ENCODE measurements around the gene ARFIP1. TPM values are rescaled to one million over a fixed set of nuclear protein-coding genes. Genes with fewer than 3 reads are reported as not detected.

ARFIP1 gene
- 36.1 and 37.2 TPM in 2 replicates for total RNA-seq

GRCh38 chr4:152779513-152780266 is at the start of gene ARFIP1, which contains the start of gene TIGD4:
Gene ARFIP1 (plus strand): TSS chr4:152779954. CDS start chr4:152829634, 49,680 bp downstream.
Gene TIGD4 (minus strand): TSS chr4:152779730. CDS start chr4:152771004, 8,726 bp downstream.

GRCh38 chr4:152935631-152936445 is 156.1 kb downstream of the ARFIP1 start, which contains the start of gene FHDC1:
Gene FHDC1 (plus strand): TSS chr4:152936323. CDS start chr4:152943058, 6,735 bp downstream.

Other genes starting within 250 kb of the ARFIP1 start
- gene FBXW7, start 243.9 kb upstream of the ARFIP1 start, total RNA-seq: 80.9 and 123 TPM in 2 replicates
- 4.5 and 7.8 TPM in 2 replicates for gene TMEM154, start 100.0 kb upstream of the ARFIP1 start, total RNA-seq
- gene TIGD4, start 224 bp upstream of the ARFIP1 start, total RNA-seq: 0.30 and 0.32 TPM in 2 replicates
- gene FHDC1, start 156.4 kb downstream of the ARFIP1 start, total RNA-seq: under 0.01 TPM in 2 replicates

All from epithelial cell of umbilical artery (primary cell).